ENCODE results near the gene TRIO.

- TF ChIP-seq POLR2AphosphoS5 (IDR thresholded peaks at IDR 0.05; ENCODE audit: low read depth, low read length) (no peak), CTCF (IDR thresholded peaks at IDR 0.05; ENCODE audit: control extremely low read depth in 1 of 3, insufficient read depth in 1 of 3, low read depth in 1 of 3, low read length in 3 of 3) (no peak), GTF2F1 (IDR thresholded peaks at IDR 0.05; ENCODE audit: borderline replicate concordance, low read depth, low read length) (no peak), RAD21 (IDR thresholded peaks at IDR 0.05 in 1 of 2, conservative IDR thresholded peaks at IDR 0.05 in 1 of 2; ENCODE audit: low read depth in 2 of 2, low read length in 2 of 2) (no peak), EGR1 (IDR thresholded peaks at IDR 0.05; ENCODE audit: borderline replicate concordance, low read depth, low read length) (no peak), E2F6 (IDR thresholded peaks at IDR 0.05) (no peak), PHF8 (conservative IDR thresholded peaks at IDR 0.05; ENCODE audit: low read depth, low read length) (no peak), SRF (IDR thresholded peaks at IDR 0.05; ENCODE audit: low read depth, low read length) (no peak), EP300 (IDR thresholded peaks at IDR 0.05; ENCODE audit: borderline replicate concordance in 1 of 2, low read depth in 2 of 2, low read length in 2 of 2) (no peak)
- TF ChIP-seq, protein P1, sequence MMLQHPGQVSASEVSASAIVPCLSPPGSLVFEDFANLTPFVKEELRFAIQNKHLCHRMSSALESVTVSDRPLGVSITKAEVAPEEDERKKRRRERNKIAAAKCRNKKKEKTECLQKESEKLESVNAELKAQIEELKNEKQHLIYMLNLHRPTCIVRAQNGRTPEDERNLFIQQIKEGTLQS (IDR thresholded peaks at IDR 0.05; ENCODE audit: insufficient read depth, low read depth, low read length): no peak
These were observed 296.1 kb downstream of the TRIO start for GRCh38 chr5:14439087-14439871.
